IPS DF 4.7 (cell line): Measurements from ENCODE around the gene CANT1.
"Not testable (repeated sequence)": the region's sequence is repeated elsewhere in the genome, so short reads cannot be mapped to it uniquely, and the experiment has no call there.

ENCODE experiments used
- DNase-seq: peaks from one replicate; pipeline ENCODE4 v3.0.0-alpha.2; 2013; ENCODE audit warnings: low spot score; ENCODE audit errors: extremely low read depth

The CANT1 gene

DNA sequence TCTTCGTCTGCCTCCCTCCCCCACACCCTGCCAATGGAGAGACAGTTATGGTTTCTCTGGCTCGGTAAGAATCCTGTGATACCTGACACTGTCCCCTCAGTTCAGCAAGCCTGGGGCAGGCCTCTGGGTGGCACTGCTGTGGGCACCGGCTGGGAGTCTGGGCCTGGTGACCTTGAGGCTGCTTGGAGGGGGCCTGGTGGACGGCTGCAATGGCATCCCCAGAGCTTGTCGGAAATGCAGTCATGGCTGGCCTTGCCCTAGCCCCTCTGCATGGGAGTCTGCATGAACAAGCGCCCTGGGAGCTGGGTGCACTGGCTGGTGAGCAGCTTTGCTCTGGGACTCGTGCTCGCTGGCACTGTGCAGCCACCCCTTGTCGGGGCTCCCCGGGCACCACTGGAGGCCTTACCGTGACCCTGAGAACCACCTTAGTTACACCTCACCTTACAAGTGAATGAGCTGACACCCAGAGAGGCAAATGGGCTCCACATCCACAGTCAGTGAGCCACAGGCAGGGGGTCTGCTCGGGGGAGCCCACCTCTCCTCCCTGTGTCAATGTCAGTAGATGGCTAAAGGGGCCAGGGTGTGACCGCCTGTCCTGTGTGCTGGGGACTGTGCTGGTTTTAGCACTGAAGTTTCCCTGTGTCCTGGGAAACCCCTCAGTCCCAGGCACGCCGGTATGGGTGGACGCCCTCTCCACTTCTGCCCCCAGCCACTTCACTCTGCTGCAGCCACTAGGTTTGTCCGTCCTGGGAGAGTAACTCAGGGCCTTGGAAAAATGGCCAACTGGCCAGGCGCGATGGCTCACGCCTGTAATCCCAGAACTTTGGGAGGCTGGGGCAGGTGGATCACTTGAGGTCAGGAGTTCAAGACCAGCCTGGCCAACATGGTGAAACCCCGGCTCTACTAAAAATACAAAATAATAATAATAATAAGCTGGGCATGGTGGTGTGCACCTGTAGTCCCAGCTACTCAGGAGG, 31.3 kb downstream of the CANT1 start:
- no peak for DNase-seq

DNA sequence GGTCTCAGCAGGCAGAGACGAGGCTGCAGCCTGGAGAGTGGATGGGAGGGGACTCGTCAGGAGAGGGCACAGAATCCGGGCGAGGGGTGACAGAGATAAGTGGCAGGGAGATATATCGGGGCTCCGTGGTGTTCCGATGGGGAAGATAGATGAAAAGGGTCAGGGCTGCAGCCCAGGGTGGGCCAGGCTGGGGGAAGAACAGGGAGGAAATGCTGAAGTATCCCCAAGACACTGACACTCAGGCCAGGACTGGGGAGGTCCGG, 32.0 kb downstream of the CANT1 start:
- DNase-seq: no peak

DNA sequence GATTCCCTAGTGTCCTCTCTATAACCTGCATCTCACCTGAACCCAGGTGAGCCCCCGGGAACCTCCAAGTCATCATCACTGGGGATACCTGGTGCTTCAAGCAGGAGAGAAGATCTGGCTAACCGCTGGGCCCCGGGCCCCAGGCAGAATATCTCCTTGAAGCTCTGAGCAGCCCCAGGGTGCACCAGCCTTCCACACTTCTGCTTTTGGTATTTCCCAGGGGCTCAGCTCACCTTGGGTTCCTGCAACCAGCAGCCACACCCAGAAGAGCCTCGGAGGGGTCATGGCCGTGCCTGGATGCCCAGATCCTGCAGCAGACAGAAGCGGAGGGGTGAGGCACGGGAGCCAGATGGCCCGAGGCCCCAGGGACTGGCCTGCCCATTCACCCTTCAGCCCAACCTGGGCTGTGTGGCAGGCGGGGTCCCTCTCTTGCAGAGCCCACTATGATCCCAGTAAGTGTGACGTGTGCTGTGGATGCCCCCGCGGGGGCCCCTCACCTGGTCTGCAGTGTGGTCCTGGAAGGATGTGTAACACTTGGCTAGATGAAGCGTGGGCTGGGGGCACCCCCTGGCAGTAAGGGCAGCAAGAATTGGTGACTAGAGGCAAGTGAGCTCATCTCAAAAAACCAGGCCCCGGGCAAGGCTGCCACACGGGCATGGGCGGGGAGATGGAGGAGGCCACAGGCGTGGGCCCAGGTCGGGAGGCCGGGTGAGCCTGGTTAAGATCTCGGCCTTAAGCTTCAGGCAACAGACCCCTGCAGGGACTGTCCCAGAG, 32.5 kb downstream of the CANT1 start:
- DNase-seq: no peak

DNA sequence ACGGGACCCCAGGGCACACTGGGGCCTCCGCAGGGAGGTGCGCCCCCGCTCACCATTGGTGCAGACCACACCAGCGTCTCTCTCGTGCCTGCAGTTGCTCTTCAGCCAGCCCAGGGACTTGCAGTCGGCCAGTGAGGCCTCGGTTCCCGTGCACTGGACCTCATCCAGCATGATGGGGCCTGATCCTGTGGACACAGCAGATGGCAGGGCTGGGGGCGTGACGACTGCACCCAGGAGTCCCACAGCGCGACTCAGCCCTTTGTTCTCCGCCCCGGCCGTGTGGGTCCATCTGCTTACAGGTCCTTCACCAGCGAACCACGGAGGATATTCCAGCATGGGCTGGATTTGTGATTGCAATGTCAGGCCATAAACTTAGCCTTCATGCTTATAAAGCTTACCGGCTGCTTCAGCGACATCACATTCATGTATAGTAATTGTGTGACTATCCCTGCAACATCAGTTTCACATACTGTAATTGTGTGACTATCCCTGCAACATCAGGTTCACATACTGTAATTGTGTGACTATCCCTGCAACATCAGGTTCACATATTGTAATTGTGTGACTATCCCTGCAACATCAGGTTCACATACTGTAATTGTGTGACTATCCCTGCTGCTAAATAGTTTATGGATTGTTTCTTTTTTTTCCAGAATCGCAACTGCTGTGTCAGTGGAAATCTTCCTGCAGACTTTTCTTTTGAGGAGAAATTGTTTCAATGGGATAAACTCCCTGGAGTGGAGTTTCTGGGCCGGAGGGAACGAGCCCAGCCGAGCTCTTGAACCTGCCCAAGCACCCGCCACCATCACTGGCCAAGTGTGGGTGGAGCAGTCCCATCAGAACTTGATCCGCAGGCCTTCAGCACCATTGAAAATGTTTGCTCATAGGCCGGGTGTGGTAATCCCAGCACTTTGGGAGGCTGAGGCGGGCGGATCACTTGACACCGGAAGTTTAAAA, 34.7 kb downstream of the CANT1 start:
- no peak for DNase-seq

DNA sequence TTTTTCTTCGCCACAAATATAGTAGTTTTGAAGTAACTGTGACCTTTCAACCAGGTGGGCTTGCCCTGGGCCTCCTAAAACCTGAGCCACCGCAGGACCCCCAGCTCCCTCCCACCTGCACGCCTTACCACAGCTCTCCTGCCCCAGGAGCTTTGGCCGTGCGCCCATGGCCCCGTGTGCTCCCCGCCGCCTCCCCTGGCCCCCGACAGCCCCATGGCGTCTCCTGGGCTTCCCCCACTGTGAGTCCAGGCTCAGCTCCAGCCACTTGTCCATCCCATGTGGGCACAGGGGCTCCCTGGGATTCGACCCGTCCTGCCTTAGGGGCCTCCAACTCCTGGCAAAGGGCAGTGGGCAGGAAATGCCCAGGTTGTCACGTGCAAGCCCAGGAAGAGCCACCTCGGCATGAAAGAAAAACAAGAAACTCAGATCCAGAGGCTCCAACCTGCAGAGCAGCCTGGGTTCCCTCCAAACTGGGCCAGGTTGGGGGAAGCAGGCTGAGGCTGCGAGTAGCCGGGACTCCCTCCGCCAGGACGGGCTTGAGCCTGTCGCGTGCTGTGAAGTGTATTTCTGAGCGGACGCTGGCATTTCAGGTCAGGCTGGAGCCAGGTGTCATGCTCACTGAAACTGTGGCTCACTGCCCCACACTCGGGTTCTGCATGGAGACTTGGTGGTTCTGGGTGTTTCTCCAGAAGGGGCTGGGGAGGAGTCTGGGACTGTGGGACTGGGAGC, 35.6 kb downstream of the CANT1 start:
- no peak for DNase-seq

DNA sequence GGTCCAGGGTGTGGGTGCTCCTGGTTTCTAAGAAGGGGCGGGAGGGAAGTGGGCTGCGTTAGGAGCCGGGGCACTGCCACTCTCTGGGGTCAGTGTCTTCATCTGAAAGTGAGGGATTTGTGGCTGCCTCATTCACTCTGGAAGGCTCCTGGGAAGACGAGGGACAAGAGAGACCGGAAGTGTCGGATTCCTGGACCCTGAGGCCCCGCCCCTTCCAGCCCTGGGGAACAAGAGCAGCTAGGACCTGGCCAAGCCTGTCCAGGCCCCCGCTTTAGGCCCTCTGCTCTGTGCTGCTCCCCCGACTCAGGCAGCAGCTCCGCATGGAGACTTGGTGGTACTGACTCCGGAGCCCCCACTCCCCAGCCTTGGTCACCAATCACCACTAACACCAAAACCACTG, 36.4 kb downstream of the CANT1 start:
- no peak for DNase-seq

DNA sequence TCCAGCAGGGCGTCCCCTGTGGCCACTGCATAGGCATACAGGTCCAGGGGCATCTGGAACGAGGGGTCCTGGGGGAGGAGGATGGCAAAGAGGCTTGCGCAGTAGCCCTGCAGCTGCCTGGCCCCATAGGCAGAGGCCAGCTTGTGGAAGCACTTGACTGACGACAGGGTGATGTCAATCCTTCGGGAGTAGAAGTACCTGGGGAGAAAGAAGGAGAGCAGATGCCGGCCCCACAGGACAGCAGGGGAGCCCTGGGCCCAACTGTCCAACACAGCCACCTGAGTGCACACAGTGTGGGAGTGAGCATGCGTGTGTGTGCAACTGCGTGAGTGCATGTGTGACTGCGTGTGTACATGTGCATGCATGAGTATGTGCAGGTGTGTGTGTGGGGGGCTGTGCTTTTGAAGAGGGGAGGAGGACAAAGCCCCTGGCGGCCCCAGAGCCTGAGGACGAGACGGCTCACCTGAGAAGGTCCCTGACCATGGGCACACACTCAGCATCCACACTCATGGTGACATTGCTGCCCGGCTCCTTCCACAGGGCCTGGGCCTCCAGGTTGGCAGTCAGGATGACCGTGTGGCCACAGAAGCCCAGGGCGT, 37.0 kb downstream of the CANT1 start:
- no peak for DNase-seq

DNA sequence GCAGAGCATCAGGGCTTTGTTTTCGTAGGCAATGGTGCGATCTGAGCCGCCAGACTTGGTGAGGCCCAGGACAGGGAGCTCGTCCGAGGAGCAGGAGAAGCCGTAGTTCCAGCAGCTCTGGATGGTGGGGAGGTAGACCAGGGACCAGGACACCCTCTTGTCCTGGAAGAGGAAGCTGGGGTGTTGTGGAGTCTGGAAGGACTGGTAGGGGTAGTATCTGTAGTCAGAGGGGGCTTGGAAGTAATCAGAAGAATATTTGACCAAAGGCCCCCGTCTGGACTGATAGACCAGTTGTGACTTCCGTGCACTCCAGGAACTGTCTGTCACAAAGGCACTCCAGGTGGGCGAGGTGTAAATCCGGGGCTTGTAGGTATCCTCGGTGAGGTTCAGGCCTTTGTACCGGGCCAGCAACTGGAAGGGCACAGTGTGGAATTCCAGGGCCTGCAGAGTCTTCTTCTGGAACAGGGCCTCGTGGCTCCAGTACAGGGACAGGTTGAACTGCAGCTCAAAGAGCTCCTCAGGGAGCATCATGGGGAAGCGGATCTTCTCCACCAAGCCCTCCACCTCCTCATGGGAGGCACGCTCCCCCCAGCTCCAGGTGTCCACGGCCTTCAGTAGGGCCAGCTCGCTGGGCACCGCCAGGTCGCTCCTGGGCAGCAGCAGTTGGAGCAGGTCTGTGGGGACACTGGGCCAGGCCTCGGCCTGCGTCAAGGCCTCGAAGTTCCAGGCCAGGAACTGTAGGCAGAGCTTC, 37.6 kb downstream of the CANT1 start:
- no peak for DNase-seq

DNA sequence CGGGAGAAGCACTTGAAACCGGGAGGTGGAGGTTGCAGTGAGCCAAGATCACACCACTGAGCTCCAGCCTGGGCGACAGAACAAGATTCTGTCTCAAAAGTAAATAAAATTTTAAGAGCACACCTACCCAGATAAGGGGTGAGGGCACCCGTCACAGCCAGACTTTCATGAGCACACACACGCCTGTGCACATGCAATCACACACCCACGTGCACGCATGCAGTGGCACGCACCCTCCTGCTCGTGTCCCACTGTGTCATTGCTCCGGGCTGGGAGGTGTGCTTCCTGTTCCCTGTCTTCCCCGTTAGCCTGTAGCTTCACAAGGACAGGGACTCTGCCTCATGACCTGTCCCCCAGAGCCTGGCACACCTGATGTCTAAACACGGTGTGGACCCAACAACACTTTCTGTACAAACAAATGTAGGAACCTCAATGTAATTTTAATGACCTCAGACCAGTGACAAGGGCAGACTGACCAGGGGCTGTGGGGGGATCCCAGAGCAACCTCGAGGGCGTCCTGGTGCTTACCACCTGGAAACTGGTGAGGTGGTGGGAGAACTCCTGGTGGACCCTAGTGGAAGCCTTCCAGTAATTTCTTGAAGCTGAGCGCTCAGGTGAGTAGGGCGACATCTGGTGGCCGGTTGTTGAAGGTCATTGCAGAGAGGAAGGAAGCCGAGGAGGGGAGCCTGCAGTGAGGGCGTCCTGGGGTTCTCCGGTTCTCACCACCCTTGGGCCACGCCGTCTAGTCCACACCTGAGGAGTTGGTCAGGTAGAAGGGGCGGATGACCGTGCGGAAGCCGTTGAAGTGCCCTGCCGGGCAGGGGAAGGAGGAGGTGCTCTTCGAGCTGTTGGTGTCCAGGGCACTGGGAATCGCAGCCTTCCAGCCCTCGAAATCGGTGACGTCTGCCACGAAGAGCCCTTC, 38.5 kb downstream of the CANT1 start:
- DNase-seq: no peak

DNA sequence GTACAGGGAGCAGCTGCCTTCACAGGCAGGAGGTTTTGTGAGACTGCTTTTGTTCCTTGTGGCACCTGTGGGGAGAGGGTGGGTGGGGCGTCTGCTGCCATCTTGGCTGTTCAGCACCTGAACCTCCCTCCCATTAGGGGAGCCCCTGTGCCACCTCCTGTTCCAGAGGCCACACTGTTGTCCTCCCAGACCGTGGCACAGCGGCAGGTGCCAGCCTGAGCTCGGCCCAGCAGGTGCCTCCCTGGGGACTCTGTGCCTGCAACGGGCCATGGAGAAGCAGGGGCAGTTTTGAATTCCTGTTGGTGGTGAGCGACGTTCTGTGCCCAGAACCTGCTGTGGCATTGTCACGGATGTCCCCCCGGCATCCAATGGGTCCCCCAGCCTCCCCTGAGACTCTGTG, 39.7 kb downstream of the CANT1 start:
- DNase-seq: no peak

DNA sequence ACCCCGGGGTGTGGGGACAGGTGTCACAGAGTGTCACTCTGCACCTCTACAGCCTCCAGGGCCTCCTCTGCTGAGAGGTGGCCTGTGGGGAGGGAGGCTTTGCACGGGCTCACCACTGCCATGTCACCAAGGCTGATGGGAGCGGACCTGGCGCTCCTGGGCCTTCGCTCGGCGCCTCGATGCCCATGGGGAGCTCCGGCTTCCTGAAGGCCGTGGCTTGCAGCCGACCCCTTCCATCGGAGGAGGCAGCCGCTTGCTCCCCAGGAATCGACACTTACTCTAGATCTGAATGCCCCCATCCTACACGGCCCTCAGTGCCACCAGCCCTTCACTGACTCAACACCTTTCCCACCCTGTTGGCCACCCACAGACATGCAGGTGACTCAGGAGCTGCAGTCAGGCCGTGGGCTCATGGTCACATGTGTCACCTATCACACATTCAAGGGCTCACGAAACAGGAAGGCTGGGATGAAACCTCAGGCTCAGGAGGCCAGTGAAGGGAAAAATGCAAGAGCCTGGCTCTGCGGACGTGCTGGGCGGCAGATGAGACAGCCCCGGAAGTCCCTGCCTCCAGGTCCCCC, 41.7 kb downstream of the CANT1 start:
- DNase-seq: no peak

DNA sequence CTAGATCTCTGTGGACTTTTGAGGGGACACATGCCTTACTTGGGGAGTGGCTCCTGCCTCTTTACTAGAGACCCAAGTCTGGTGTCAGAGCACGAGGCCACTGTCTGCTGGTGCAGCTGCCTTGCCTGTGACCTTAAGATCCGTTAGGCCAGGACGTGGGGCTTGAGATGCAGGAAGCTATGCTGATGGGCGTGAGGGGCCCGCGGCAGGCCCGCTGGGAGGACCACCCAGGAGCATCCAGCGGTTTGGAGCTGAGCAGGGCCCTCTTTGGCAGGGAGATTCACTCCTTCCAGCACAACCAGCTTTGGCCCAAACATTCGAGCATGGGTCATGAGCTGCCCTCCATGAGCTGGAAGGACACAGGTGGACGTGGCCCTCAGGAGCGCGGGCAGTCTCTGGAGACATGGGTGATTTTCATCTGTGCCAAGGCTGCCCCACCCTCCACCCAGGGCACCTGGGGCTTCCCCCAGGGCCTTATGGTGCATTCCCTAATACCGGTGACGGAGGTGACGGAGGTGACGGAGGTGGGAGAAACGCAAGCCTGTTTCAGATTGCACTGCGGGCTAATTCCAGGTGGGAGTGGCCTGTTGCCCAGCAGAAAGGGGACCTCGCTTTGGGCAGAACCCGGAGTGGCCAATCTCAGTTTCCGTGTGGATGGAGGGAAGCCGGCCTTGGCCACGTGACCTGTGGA, 42.5 kb downstream of the CANT1 start:
- DNase-seq: no peak

DNA sequence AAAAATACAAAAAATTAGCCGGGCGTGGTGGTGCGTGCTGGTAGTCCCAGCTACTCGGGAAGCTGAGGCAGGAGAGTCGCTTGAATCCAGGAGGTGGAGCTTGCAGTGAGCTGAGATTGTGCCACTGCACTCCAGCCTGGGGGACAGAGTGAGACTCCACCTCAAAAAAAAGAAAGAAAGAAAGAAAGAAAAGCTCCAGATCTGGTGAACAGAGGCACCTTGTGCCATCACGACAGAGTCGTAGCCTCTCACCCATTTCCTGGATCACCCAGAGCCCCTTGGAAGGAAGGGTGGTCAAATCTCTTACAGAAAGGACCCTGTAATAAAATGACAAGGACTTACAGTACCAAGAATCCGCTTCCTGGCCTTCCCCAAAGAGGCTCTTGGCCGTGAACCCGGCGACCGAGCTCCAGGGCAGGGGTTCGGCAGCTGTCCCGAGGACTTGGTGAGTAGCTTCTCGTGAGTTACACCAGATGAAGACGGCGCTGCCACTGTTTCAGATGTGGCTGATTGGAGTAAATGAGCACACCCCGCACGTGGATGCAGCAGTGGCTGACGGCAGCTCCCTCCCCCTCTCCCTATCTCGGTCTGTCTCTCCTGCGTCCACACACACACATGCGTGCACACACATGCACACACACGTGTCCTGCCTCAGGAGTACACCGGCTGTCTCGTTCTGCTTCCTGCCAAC, 43.3 kb downstream of the CANT1 start:
- DNase-seq: no peak

DNA sequence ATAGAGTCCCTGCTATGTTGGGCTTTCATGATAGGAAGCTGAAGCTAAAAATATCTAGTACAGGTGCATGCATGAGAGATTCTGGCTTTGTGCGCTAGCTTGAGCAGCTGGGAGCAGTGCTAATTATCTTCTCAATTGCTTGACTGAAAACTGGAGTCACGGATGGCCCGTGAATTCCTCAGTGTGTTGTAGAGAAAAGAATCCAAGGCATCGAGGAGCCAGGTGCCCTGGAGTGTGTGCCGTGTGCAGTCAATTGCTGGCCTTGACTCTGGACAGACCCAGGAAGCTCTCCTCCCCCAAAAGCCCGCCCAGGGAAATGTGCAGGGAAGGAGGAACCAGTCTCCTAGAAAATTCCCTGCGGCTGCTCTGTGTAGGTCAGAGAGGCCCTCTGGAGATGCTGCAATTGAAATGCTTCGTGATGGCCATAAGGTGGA, 44.1 kb downstream of the CANT1 start:
- no peak for DNase-seq

DNA sequence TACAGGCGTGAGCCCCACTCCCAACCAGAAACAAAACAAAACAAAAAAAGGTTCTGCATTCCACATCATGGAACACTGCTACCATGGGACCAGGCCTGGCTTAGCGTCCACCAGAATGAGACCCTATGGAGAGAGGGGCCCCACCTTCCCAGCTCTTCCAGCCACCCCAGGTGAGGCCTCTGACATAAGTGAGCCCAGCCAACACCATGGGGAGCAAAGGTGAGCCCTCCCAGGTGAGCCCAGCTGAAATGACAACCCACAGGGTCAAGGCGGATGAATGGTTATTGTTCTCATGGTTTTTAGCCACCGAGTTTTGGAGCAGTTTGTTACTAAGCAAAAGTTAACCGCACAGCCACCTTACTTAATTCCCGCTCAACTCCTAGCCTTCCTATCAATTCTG, 46.2 kb downstream of the CANT1 start:
- DNase-seq: no peak

DNA sequence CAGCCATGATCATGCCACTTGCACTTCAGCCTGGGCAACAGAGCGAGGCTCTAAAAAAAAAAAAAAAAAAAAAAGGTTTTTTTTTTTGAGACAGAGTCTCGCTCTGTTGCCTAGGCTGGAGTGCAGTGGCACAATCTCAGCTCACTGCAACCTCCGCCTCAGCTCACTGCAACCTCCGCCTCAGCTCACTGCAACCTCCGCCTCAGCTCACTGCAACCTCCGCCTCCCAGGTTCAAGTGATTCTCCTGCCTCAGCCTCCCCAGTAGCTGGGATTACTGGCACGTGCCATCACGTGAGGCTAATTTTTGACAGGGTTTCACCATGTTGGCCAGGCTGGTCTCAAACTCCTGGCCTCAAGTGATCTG, 46.6 kb downstream of the CANT1 start:
- not testable (repeated sequence) for DNase-seq

DNA sequence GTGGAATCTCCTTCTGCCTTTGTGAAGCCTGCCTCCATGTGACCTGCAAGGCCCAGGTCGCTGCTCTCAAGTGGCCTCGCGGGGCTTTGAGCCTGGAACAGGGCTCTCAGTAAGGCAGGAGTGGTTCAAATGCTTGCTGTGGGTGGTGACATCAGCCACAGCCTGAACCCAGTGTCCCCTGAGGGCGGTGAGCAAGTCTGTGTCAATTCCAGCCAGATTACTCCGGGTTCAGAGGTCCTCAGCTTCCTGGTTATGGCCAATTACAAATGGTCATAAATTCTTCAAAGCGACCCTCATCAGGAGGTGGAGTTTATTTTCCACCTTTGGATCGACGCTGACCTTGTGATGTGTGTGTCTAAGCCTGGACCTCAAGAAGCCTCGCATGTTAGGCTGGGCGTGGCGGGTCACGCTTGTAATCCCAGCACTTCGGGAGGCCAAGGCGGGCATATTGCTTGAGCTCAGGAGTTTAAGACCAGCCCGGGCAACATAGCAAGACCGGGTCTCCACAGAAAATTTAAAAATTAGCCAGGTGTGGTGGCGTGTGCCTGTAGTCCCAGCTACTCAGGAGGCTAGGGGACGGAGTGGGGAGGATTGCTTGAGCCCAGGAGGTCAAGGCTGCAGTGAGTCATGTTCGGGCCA, 47.1 kb downstream of the CANT1 start:
- no peak for DNase-seq
